GM21825 (cell line): ENCODE measurements around the gene YKT6.

Source experiments
- ATAC-seq: cut with Tn5 transposase; IDR thresholded peaks from one replicate; pipeline ENCODE4 v1.9.1; 2021; ENCODE audit warnings: mild to moderate bottlenecking, moderate library complexity; ENCODE audit not compliant: unreplicated experiment

Gene YKT6

DNA sequence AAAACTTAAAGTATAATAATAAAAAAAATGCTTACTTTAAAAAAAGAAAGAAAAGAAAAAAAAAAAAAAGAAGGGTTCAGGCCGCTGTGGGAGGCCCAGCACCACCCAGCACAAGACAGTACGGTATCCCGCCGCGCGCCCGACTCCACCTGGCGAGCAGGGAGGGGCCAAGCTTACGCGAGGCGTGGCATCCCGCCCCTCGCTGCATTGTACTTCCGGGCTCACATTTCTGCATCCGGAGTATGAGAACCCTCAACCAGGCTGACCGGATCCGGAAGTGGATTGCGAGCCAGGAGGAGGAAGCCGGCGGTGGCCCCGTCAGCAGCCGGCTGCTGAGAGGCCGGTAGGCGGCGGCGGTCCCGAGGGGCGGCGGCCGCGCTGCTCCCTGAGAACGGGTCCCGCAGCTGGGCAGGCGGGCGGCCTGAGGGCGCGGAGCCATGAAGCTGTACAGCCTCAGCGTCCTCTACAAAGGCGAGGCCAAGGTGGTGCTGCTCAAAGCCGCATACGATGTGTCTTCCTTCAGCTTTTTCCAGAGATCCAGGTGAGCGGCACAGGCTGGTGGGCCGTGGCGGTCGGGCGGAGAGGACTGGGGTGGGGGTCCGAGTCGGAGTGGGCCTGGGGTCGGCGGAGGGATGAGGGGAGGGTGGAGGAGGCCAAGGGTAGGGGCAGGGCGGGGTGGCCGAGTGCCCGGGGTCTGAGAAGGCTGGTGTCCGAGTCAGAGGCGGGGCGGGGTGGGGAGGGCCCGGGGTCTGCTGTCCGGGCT lies at the start of gene YKT6:
Gene YKT6, plus strand, starts transcription at position 280 of the 763 bp plus-strand sequence. Its CDS starts 158 bp downstream, at position 438.
- ATAC-seq = peak; percentile 99

DNA sequence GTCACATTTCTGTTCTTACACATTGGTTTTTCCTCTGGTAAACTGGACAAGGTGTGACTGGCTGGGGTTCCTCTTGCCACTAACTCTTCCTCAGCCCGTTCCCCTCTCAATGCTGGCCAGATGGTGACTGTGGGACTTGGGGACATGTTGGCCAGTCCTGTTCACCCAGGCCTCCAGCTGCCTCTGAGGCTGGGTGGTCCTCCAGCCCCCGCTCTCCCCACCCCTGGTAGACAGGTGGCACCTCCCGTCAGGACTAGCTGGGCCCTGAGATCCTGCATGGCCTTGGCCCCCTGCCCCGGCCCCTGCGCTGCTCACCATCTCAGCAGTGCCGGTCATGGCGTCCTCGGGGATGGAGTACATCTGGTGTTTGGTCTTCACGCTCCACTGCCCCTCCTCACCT lies 48.8 kb upstream of the YKT6 start:
- no peak for ATAC-seq

DNA sequence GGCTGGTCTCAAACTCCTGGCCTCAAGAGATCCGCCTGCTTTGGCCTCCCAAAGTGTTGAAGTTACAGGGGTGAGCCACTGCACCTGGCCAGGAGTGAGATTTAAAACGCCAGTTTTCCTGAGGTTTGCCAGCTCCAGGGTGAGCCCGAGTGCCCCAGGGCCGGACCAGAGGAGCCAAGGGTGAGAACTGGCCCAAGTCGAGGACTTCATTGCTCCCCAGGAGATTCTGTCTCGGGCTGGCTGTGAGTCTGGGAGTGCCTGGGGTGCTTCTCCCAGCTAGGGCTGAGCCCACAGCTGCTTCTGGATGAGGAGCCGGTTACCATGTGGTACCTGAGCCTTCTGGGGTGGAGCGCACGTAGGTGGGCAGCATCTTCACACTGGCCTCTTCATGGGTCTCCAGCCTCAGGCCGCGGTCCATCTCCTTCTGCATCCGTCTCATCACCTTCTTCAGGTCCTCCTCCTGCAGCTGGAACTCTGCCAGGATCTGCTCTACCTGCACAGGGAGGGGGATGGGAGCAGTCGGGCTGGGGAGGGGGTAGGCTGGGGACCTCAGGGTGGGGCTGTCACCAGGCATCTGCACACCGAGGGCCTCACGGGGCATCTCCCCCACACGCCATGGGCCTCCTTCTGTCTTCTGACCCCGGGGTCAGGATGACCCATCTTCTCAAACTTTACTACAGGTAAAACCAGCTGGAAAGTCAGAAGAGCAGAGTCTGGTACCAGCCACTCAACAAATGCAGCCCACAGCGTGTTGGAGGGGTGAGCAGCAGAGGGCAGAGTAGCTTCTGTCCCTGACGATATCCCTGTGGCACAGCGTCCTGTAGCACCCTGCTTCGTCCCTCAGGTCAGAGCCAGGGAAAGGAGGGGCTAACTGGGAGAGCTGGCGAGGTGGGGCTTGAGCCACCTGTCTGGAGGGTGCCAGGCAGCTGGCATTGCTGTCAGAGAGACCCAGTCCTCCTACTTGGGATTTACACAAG lies 47.5 kb upstream of the YKT6 start:
- no peak for ATAC-seq

GRCh38 chr7:44153948-44154335 lies 46.8 kb upstream of the YKT6 start:
- no peak for ATAC-seq

DNA sequence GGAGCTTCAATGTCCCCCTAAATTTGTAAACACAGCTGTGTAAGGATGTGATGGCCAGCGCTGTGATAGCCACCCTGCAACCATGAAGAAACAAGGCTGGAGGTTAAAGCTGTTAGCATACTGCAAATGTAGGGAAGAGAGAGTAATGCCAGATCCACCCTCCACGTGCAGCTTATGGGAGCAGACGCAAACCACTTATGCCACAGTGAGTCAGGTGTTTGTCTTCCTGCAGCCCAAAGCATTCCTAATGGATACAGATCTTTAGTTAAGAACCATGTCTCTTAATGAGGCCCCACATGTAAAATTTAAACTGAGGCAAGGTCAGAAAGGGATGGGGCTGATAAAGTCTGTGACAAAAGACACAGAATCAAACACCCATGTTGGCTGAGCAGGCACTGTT lies 46.1 kb upstream of the YKT6 start:
- ATAC-seq = no peak

- ATAC-seq = no peak
Observed at GRCh38 chr7:44155191-44156185, 45.3 kb upstream of the YKT6 start.

GRCh38 chr7:44156453-44157010 lies 44.2 kb upstream of the YKT6 start:
- no peak for ATAC-seq

GRCh38 chr7:44157116-44158080 lies 43.4 kb upstream of the YKT6 start:
- ATAC-seq = no peak

GRCh38 chr7:44158096-44158872 lies 42.5 kb upstream of the YKT6 start:
- no peak for ATAC-seq

- no peak for ATAC-seq
Observed at GRCh38 chr7:44158873-44159631, 41.7 kb upstream of the YKT6 start.

GRCh38 chr7:44159824-44160630 lies 40.8 kb upstream of the YKT6 start:
- ATAC-seq = no peak

DNA sequence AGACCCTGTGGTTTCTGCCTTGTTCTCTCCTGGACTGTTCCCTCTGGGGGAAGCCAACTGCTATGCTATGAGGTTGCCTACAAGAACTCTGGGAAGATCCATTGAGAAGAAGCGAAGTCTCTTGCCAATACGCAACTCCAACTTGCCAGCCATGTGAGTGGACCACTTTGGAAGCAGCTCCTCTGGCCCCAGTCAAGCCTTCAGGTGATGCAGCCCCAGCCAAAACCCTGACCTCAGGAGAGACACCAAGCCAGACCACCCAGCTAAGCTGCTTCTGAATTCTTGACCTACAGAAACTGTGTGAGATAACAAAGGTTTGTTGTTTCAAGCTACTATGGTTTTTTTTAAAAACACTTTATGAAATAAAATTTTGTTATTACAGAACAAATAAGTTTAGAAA lies 39.4 kb upstream of the YKT6 start:
- ATAC-seq = no peak

GRCh38 chr7:44162179-44162578 lies 38.6 kb upstream of the YKT6 start:
- ATAC-seq = no peak

DNA sequence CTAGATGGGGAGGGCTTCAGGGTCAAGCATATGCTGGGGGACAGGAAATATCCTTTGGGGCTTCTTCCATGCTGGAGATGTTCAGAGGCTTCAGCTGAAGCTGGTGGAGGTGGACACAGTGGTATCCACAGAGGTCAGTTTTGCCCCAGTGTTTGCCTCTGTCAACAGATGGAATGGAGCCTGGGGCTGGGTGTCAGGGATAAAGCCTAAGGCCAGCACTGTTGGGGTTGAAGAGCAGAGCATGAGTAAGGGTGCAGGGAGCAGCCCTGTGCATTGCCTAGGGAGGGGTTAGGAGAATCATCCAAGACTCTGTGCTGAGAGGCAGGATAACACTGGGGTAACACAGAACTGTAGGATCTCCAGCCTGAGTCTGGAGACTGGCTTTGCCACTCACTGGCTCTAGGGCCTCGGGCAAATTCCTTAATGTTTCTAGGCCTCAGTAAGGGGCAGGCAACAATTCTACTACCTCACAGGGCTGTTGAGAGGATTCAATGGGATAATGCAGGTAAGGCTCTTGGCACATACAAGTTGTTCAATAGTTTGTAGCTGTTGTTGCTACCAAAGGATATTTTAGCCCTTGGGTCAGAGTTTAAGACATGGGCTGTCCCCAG lies 37.9 kb upstream of the YKT6 start:
- no peak for ATAC-seq

- no peak for ATAC-seq
Observed at GRCh38 chr7:44163591-44163990, 37.2 kb upstream of the YKT6 start.

- peak; percentile 55 for ATAC-seq
Observed at GRCh38 chr7:44167920-44168319, 32.9 kb upstream of the YKT6 start.
